ENCODE data around the gene MXD1. TPM values are rescaled to one million over a fixed set of nuclear protein-coding genes. Genes with fewer than 3 reads are reported as not detected.

The MXD1 gene
- total and polyA plus RNA-seq, 9 of the 15 experiments (the other 6 are each of a cell fraction or from before 2014, with no cell fraction given), result 6.7 to 35.9 (median 11.0) TPM

GRCh38 chr2:69961496-69961895 lies 46.6 kb downstream of the MXD1 start, which contains the start of gene ASPRV1:
TSS of gene ASPRV1 (minus strand) at chr2:69961631. CDS start at chr2:69961436, 195 bp downstream.
- no peaks in the 10 kb centered on the region for H3K27me3 ChIP-seq (ENCODE audit: control insufficient read depth in 2 of 2, insufficient read depth in 2 of 2, low read length in 2 of 2)
- no peaks in the 10 kb centered on the region for H3K79me2 ChIP-seq (ENCODE audit: control insufficient read depth, insufficient read depth, low read length)
- no peaks in the 10 kb centered on the region for H3K9me3 ChIP-seq (replicated peaks; ENCODE audit: control insufficient read depth, insufficient read depth, low read depth, low read length)
- no TSS peak for BruUV-seq (replicated peaks)
- no peaks in the 10 kb centered on the region for H3K9me1 ChIP-seq (ENCODE audit: control insufficient read depth, insufficient read depth, low read length)
- ChIA-PET CTCF (ENCODE audit: low intra/inter-chr PET ratio) (no interaction called here), POLR2A (interaction anchor here (0.6 to 2.0 kb wide), 2 partner anchors 10 to 835 kb away, joined by 3 to 4 read pairs; no protein-coding TSS in a partner anchor)
- no peaks in the 10 kb centered on the region for H4K20me1 ChIP-seq (replicated peaks; ENCODE audit: control insufficient read depth, insufficient read depth, low read length)
- no peak within 1 kb of the TSS for H2AFZ ChIP-seq (ENCODE audit: low read depth, low read length)
- DNase-seq (ENCODE audit: extremely low read depth in 1 of 4, low spot score in 3 of 4) (no peak), FAIRE-seq (no peak), ATAC-seq (no peak)
- no peaks in the 10 kb centered on the region for H3K36me3 ChIP-seq (ENCODE audit: control insufficient read depth, insufficient read depth, low read length)
- H3K4me2 ChIP-seq (ENCODE audit: insufficient read depth, low read length), result no peak within 1 kb of the TSS
- TF ChIP-seq SP1 (CRISPR knock-in tag; IDR thresholded peaks at IDR 0.05) (no peak), CTBP1 (IDR thresholded peaks at IDR 0.05; ENCODE audit: borderline replicate concordance) (0 out of 2 replicates have a peak, but pooled peaks have one; percentile 25)
- H3K27ac ChIP-seq (ENCODE audit: extremely low read depth, low read depth, low read length), result no peak within 1 kb of the TSS
- H3K4me1 ChIP-seq (replicated peaks in 1 of 2; ENCODE audit: control insufficient read depth in 2 of 2, insufficient read depth in 2 of 2, low read length in 2 of 2), result peaks cover 0 to 5% of the 10 kb centered on the region in 2 experiments; a peak in 3 of 5 replicates
- WGBS (ENCODE audit: insufficient coverage, low coverage, missing lambda C conversion rate), result 71% methylated on average over 10 of the region's 14 CpGs
- H3K4me3 ChIP-seq, result no peak within 1 kb of the TSS
- in situ Hi-C loops (cut with MboI), result no loop called here
- H3K9ac ChIP-seq (ENCODE audit: insufficient read depth in 1 of 2, low read depth in 2 of 2, low read length in 2 of 2), result peak within 1 kb of the TSS in 1 of 2 experiments; percentile 38; a peak in 1 of 4 replicates
- intact Hi-C loops (cut with micrococcal nuclease), result no loop called here

GRCh38 chr2:69962986-69963730 lies 48.2 kb downstream of the MXD1 start:
- Histone ChIP-seq H3K36me3 (ENCODE audit: control insufficient read depth, insufficient read depth, low read length) (no peaks in the 10 kb centered on the region), H3K4me3 (no peak overlapping the region), H4K20me1 (replicated peaks; ENCODE audit: control insufficient read depth, insufficient read depth, low read length) (no peaks in the 10 kb centered on the region), H2AFZ (ENCODE audit: low read depth, low read length) (no peak overlapping the region), H3K79me2 (ENCODE audit: control insufficient read depth, insufficient read depth, low read length) (no peaks in the 10 kb centered on the region), H3K4me1 (replicated peaks in 1 of 2; ENCODE audit: control insufficient read depth in 2 of 2, insufficient read depth in 2 of 2, low read length in 2 of 2) (peaks cover 0 to 5% of the 10 kb centered on the region in 2 experiments; a peak in 3 of 5 replicates), H3K4me2 (ENCODE audit: insufficient read depth, low read length) (no peak overlapping the region), H3K9me3 (replicated peaks; ENCODE audit: control insufficient read depth, insufficient read depth, low read depth, low read length) (no peaks in the 10 kb centered on the region), H3K9ac (ENCODE audit: insufficient read depth in 1 of 2, low read depth in 2 of 2, low read length in 2 of 2) (peak overlapping the region in 1 of 2 experiments; percentile 15; a peak in 1 of 4 replicates), H3K27ac (ENCODE audit: extremely low read depth, low read depth, low read length) (no peak overlapping the region), H3K27me3 (ENCODE audit: control insufficient read depth in 2 of 2, insufficient read depth in 2 of 2, low read length in 2 of 2) (no peaks in the 10 kb centered on the region), H3K9me1 (ENCODE audit: control insufficient read depth, insufficient read depth, low read length) (no peaks in the 10 kb centered on the region)
- DNase-seq (ENCODE audit: extremely low read depth in 1 of 4, low spot score in 3 of 4), result no peak
- BruUV-seq (replicated peaks), result no TSS peak
- no peak for FAIRE-seq
- CTCF ChIA-PET (ENCODE audit: low intra/inter-chr PET ratio), result no interaction called here
- no peak for ATAC-seq
- POLR2A ChIA-PET, result interaction anchor here (1.0 to 3.3 kb wide), 5 partner anchors 8 to 47 kb away, joined by 3 to 16 read pairs (median 4); no protein-coding TSS in a partner anchor
- in situ Hi-C loops (cut with MboI), result no loop called here
- intact Hi-C loops (cut with micrococcal nuclease), result no loop called here
- WGBS (ENCODE audit: insufficient coverage, low coverage, missing lambda C conversion rate), result 67% methylated on average over 5 of the region's 8 CpGs
- TF ChIP-seq FOXO4 (CRISPR knock-in tag; IDR thresholded peaks at IDR 0.05) (no peak), NR0B1 (IDR thresholded peaks at IDR 0.05; ENCODE audit: partially characterized antibody) (no peak), ZNF436 (CRISPR knock-in tag; IDR thresholded peaks at IDR 0.05) (no peak), CAMTA2 (CRISPR knock-in tag; conservative IDR thresholded peaks at IDR 0.05) (no peak), ZHX1 (conservative IDR thresholded peaks at IDR 0.05; ENCODE audit: low read length) (no peak)

Data from K562 (cell line).